GM21367 (cell line): ENCODE measurements around the gene COQ9.
"Not testable (repeated sequence)": the region's sequence is repeated elsewhere in the genome, so short reads cannot be mapped to it uniquely, and the experiment has no call there.

Source experiments
- ATAC-seq: cut with Tn5 transposase; IDR thresholded peaks from one replicate; pipeline ENCODE4 v1.9.1; 2021; ENCODE audit not compliant: unreplicated experiment

The COQ9 gene

GRCh38 chr16:57447186-57447962 lies at the start of gene COQ9, which contains the start of gene CIAPIN1:
Gene COQ9 (plus strand): TSS chr16:57447479. CDS start chr16:57447506, 27 bp downstream.
Gene CIAPIN1 (minus strand): TSS chr16:57447385. CDS start chr16:57440928, 6,457 bp downstream.
- peak; percentile 97 for ATAC-seq

GRCh38 chr16:57397493-57397892 lies 49.8 kb upstream of the COQ9 start:
- not testable (repeated sequence) for ATAC-seq

GRCh38 chr16:57401943-57402640 lies 45.2 kb upstream of the COQ9 start:
- no peak for ATAC-seq

- no peak for ATAC-seq
These were observed 43.1 kb upstream of the COQ9 start, which contains the start of gene CCL17 for GRCh38 chr16:57403965-57404817. Gene CCL17 (plus strand): TSS chr16:57404767. CDS start chr16:57413933, 9,166 bp downstream.

GRCh38 chr16:57405097-57405496 lies 42.2 kb upstream of the COQ9 start:
- ATAC-seq, result no peak

GRCh38 chr16:57406881-57407280 lies 40.4 kb upstream of the COQ9 start:
- ATAC-seq, result no peak

GRCh38 chr16:57407521-57408353 lies 39.5 kb upstream of the COQ9 start:
- ATAC-seq, result no peak

GRCh38 chr16:57409065-57409464 lies 38.2 kb upstream of the COQ9 start:
- ATAC-seq, result no peak

- ATAC-seq, result no peak
These were observed 37.2 kb upstream of the COQ9 start for GRCh38 chr16:57409870-57410587.

- ATAC-seq, result no peak
These were observed 35.8 kb upstream of the COQ9 start for GRCh38 chr16:57411362-57411976.

- no peak for ATAC-seq
These were observed 34.7 kb upstream of the COQ9 start for GRCh38 chr16:57412584-57412983.

GRCh38 chr16:57413301-57413730 lies 34.0 kb upstream of the COQ9 start:
- peak; percentile 77 for ATAC-seq

GRCh38 chr16:57413733-57414132 lies 33.5 kb upstream of the COQ9 start:
- no peak for ATAC-seq

GRCh38 chr16:57416084-57416483 lies 31.2 kb upstream of the COQ9 start:
- ATAC-seq, result no peak

- no peak for ATAC-seq
These were observed 27.8 kb upstream of the COQ9 start for GRCh38 chr16:57419506-57419905.

- ATAC-seq, result no peak
These were observed 25.0 kb upstream of the COQ9 start for GRCh38 chr16:57422026-57422944.

- ATAC-seq, result no peak
These were observed 24.1 kb upstream of the COQ9 start for GRCh38 chr16:57423152-57423551.

- ATAC-seq, result no peak
These were observed 22.7 kb upstream of the COQ9 start for GRCh38 chr16:57424583-57424982.
